BLaER1 (cell line): ENCODE measurements around the gene IFI44L.

ENCODE experiments used
- H3K27ac ChIP-seq: shearing (Covaris generic); formaldehyde crosslinking; 2 replicates; pipeline ENCODE4 v1.8.1; 2022
- H3K27me3 ChIP-seq: shearing (Covaris generic); formaldehyde crosslinking; 2 replicates; pipeline ENCODE4 v1.8.1; 2022
- H3K36me3 ChIP-seq: shearing (Covaris generic); formaldehyde crosslinking; 2 replicates; pipeline ENCODE4 v1.8.1; 2022
- H3K4me1 ChIP-seq: shearing (Covaris generic); formaldehyde crosslinking; 2 replicates; pipeline ENCODE4 v1.8.1; 2022
- H3K4me2 ChIP-seq: shearing (Covaris generic); formaldehyde crosslinking; 2 replicates; pipeline ENCODE4 v1.8.1; 2022
- H3K4me3 ChIP-seq: shearing (Covaris generic); formaldehyde crosslinking; 2 replicates; pipeline ENCODE4 v1.8.1; 2022
- H3K9ac ChIP-seq: shearing (Covaris generic); formaldehyde crosslinking; 2 replicates; pipeline ENCODE4 v1.8.1; 2022
- H3K9me3 ChIP-seq: shearing (Covaris generic); formaldehyde crosslinking; 2 replicates; pipeline ENCODE4 v1.8.1; 2022
- H4K20me1 ChIP-seq: shearing (Covaris generic); formaldehyde crosslinking; 2 replicates; pipeline ENCODE4 v1.8.1; 2022
- Cebpa-rat ChIP-seq: shearing (Covaris generic); IDR thresholded peaks from 2 replicates; pipeline ENCODE4 v1.8.1; 2022

IFI44L gene

GRCh38 chr1:78619803-78620579, at the start of gene IFI44L:
TSS of gene IFI44L (plus strand) at chr1:78620448. CDS start at chr1:78627916, 7,468 bp downstream.
- no peak for TF ChIP-seq Cebpa-rat
- Histone ChIP-seq H3K4me1 (peaks cover 16% of the 10 kb centered on the region), H4K20me1 (no peaks in the 10 kb centered on the region), H3K36me3 (no peaks in the 10 kb centered on the region), H3K9me3 (no peaks in the 10 kb centered on the region), H3K9ac (no peak within 1 kb of the TSS), H3K4me2 (peak within 1 kb of the TSS; percentile 62), H3K4me3 (no peak within 1 kb of the TSS), H3K27ac (no peak within 1 kb of the TSS), H3K27me3 (no peaks in the 10 kb centered on the region)

GRCh38 chr1:78570539-78570938, 49.7 kb upstream of the IFI44L start:
- no peaks in the 10 kb centered on the region for H3K9me3 ChIP-seq
- H3K27me3 ChIP-seq = no peaks in the 10 kb centered on the region
- no peak overlapping the region for H3K4me3 ChIP-seq
- H3K4me1 ChIP-seq = no peaks in the 10 kb centered on the region
- H4K20me1 ChIP-seq = no peaks in the 10 kb centered on the region
- no peaks in the 10 kb centered on the region for H3K36me3 ChIP-seq
- H3K27ac ChIP-seq = no peak overlapping the region
- H3K4me2 ChIP-seq = no peak overlapping the region
- H3K9ac ChIP-seq = no peak overlapping the region
- TF ChIP-seq Cebpa-rat = no peak

- no peaks in the 10 kb centered on the region for H3K4me1 ChIP-seq
- H3K36me3 ChIP-seq = no peaks in the 10 kb centered on the region
These were observed 42.8 kb upstream of the IFI44L start for GRCh38 chr1:78577257-78578100.

GRCh38 chr1:78586572-78586971, 33.7 kb upstream of the IFI44L start:
- Histone ChIP-seq H3K4me3 (no peak overlapping the region), H3K27me3 (no peaks in the 10 kb centered on the region), H3K27ac (no peak overlapping the region), H3K9ac (no peak overlapping the region), H3K4me1 (no peaks in the 10 kb centered on the region), H4K20me1 (no peaks in the 10 kb centered on the region), H3K36me3 (no peaks in the 10 kb centered on the region), H3K9me3 (no peaks in the 10 kb centered on the region), H3K4me2 (no peak overlapping the region)
- no peak for TF ChIP-seq Cebpa-rat

More at GRCh38 chr1:78577257-78578100, 42.8 kb upstream of the IFI44L start:
- no peak overlapping the region for H3K4me2 ChIP-seq
- no peak overlapping the region for H3K4me3 ChIP-seq
- H3K9ac ChIP-seq = no peak overlapping the region
- H4K20me1 ChIP-seq = no peaks in the 10 kb centered on the region
- H3K27ac ChIP-seq = no peak overlapping the region
- TF ChIP-seq Cebpa-rat = no peak
- H3K27me3 ChIP-seq = no peaks in the 10 kb centered on the region
- H3K9me3 ChIP-seq = no peaks in the 10 kb centered on the region

DNA sequence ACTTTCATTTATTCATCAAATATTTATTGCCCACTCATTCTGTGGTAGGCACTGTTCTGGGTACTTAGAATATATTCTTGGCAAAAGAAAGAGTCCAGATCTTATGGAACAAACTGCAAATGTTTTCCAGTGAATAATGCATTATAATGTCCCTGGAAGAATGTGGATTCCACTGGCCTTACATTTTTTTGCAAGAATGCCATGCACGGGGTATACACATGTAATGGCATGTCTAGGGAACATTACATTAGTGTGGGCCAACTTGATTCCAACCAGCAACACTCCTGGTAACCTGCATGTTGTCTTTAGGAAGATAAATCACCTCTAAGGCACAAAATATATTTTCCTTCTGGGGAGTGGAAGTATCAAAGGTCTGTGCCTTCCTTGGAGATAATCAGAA, 33.0 kb upstream of the IFI44L start:
- Histone ChIP-seq H4K20me1 (no peaks in the 10 kb centered on the region), H3K4me1 (no peaks in the 10 kb centered on the region), H3K9me3 (no peaks in the 10 kb centered on the region), H3K27me3 (no peaks in the 10 kb centered on the region), H3K36me3 (no peaks in the 10 kb centered on the region), H3K4me3 (no peak overlapping the region), H3K9ac (no peak overlapping the region), H3K27ac (no peak overlapping the region), H3K4me2 (no peak overlapping the region)
- no peak for TF ChIP-seq Cebpa-rat

DNA sequence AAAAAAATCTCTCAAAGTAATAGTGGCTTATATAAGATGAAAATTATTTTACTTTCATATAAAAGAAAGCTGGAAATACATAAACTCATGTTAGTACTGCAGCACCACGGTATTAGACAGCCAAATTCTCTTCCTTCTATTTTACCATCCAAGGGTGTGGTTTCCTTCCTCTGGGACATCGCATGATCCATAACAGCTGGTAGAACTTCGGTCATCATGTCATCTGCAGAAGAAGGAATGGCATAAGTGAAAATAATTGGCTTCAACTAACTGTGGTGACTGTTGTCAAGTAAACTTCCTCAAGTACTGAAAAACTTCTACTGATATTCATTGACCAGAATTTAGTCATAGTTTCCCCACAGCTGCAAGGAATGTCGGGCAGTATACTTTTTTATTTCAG, 28.3 kb upstream of the IFI44L start:
- Histone ChIP-seq H3K4me3 (no peak overlapping the region), H3K9ac (no peak overlapping the region), H3K27ac (no peak overlapping the region), H3K27me3 (no peaks in the 10 kb centered on the region), H3K36me3 (no peaks in the 10 kb centered on the region), H3K4me2 (no peak overlapping the region), H3K9me3 (peaks cover 7% of the 10 kb centered on the region), H3K4me1 (no peaks in the 10 kb centered on the region), H4K20me1 (no peaks in the 10 kb centered on the region)
- no peak for TF ChIP-seq Cebpa-rat

DNA sequence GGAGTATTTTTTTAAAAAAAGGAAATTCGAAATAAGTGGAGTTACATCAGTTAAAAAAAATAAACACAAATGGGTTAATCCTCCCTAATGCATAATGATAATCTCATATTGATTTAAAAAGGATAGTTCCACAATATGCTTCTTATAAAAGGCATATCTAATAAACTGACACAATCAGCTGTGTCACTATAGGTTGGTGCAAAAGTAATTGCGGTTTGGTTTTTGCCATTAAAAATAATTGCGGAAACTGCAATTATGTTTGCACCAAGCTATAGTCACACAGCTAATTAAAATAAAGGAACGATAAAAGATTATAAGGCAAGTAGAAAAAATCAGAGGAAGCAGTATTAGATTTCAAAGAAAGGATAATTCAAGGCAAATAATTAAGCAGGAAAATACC, 21.0 kb upstream of the IFI44L start:
- no peaks in the 10 kb centered on the region for H4K20me1 ChIP-seq
- H3K36me3 ChIP-seq = no peaks in the 10 kb centered on the region
- H3K9ac ChIP-seq = no peak overlapping the region
- peaks cover 7% of the 10 kb centered on the region for H3K9me3 ChIP-seq
- no peaks in the 10 kb centered on the region for H3K4me1 ChIP-seq
- H3K27ac ChIP-seq = no peak overlapping the region
- H3K4me2 ChIP-seq = no peak overlapping the region
- TF ChIP-seq Cebpa-rat = no peak
- no peaks in the 10 kb centered on the region for H3K27me3 ChIP-seq
- no peak overlapping the region for H3K4me3 ChIP-seq

DNA sequence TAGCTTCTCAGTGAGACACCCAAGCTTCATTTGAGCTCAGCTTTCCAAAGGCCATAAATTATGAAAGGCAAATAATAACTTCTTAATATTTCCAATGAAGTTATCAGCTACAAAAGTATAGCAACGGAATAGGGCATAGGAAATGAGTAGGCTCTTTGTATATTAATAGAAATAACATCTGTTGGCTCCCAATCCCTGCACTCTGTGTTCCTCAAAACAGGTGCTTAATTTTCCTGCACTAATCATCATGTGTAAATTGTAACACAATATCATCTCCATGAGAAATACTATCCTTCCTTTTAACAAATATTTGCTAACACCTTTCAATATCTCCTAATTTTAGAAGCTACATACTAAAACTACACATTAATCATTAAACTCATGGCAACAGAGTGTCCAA, 19.2 kb upstream of the IFI44L start:
- no peak for TF ChIP-seq Cebpa-rat
- H3K9me3 ChIP-seq = no peaks in the 10 kb centered on the region
- H3K9ac ChIP-seq = no peak overlapping the region
- no peak overlapping the region for H3K27ac ChIP-seq
- H3K36me3 ChIP-seq = no peaks in the 10 kb centered on the region
- H3K27me3 ChIP-seq = no peaks in the 10 kb centered on the region
- no peak overlapping the region for H3K4me3 ChIP-seq
- no peak overlapping the region for H3K4me2 ChIP-seq
- H3K4me1 ChIP-seq = no peaks in the 10 kb centered on the region
- H4K20me1 ChIP-seq = no peaks in the 10 kb centered on the region

GRCh38 chr1:78603206-78603605, 17.0 kb upstream of the IFI44L start:
- TF ChIP-seq Cebpa-rat = no peak
- Histone ChIP-seq H4K20me1 (no peaks in the 10 kb centered on the region), H3K4me2 (no peak overlapping the region), H3K27me3 (no peaks in the 10 kb centered on the region), H3K4me3 (no peak overlapping the region), H3K9ac (no peak overlapping the region), H3K4me1 (no peaks in the 10 kb centered on the region), H3K9me3 (no peaks in the 10 kb centered on the region), H3K36me3 (no peaks in the 10 kb centered on the region), H3K27ac (no peak overlapping the region)

- H3K4me3 ChIP-seq = no peak overlapping the region
These were observed 15.6 kb upstream of the IFI44L start for GRCh38 chr1:78604643-78605042.

More at GRCh38 chr1:78604643-78605042, 15.6 kb upstream of the IFI44L start:
- TF ChIP-seq Cebpa-rat = no peak
- H3K36me3 ChIP-seq = no peaks in the 10 kb centered on the region
- H3K9ac ChIP-seq = no peak overlapping the region
- H3K4me1 ChIP-seq = no peaks in the 10 kb centered on the region
- H3K9me3 ChIP-seq = no peaks in the 10 kb centered on the region
- H3K27ac ChIP-seq = no peak overlapping the region
- no peak overlapping the region for H3K4me2 ChIP-seq
- H3K27me3 ChIP-seq = no peaks in the 10 kb centered on the region
- no peaks in the 10 kb centered on the region for H4K20me1 ChIP-seq
